Effector memory CD8-positive, alpha-beta T cell (primary cell): Measurements from ENCODE around the gene CSNK2B.
"Not testable (repeated sequence)": the region's sequence is repeated elsewhere in the genome, so short reads cannot be mapped to it uniquely, and the experiment has no call there.

Experiments used
- ATAC-seq: fragments of 150-1000 bp; cut with Tn5 transposase; replicated peaks from 2 replicates; pipeline ENCODE4 v1.10.0; 2021; ENCODE audit warnings: mild to moderate bottlenecking, moderate library complexity
- DNase-seq, 3 experiments: peaks; one replicate each; pipeline ENCODE4 v3.0.0; 2021
- H3K27ac Mint-ChIP-seq, 2 donors: one replicate each; pipeline ENCODE4 v1.8.0; 2022; ENCODE audit warnings: mild to moderate bottlenecking in 2 of 2, mixed read lengths in 2 of 2, moderate library complexity in 2 of 2
- H3K27me3 Mint-ChIP-seq, 2 donors: one replicate each; pipeline ENCODE4 v1.8.0; 2022; ENCODE audit warnings: mixed read lengths in 2 of 2
- H3K36me3 Mint-ChIP-seq: one replicate; pipeline ENCODE4 v1.8.0; 2022; ENCODE audit warnings: mild to moderate bottlenecking, moderate library complexity, mixed read lengths; ENCODE audit not compliant: insufficient read depth
- H3K4me1 Mint-ChIP-seq, 2 donors: one replicate each; pipeline ENCODE4 v1.8.0; 2022; ENCODE audit warnings: low read depth in 2 of 2, mixed read lengths in 2 of 2
- H3K4me3 Mint-ChIP-seq, 2 donors: one replicate each; pipeline ENCODE4 v1.8.0; 2022; ENCODE audit warnings: mild to moderate bottlenecking in 2 of 2, mixed read lengths in 2 of 2, moderate library complexity in 2 of 2
- H3K9me3 Mint-ChIP-seq, 2 donors: one replicate each; pipeline ENCODE4 v1.8.0; 2022; ENCODE audit warnings: mixed read lengths in 2 of 2

CSNK2B gene

GRCh38 chr6:31709157-31709556, 43.3 kb downstream of the CSNK2B start:
- H3K27me3 Mint-ChIP-seq, H3K36me3 Mint-ChIP-seq, H3K4me3 Mint-ChIP-seq, DNase-seq, H3K27ac Mint-ChIP-seq, ATAC-seq, H3K9me3 Mint-ChIP-seq: not testable (repeated sequence)
- H3K4me1 Mint-ChIP-seq, result peaks cover 13 to 14% of the 10 kb centered on the region in 2 donors

DNA sequence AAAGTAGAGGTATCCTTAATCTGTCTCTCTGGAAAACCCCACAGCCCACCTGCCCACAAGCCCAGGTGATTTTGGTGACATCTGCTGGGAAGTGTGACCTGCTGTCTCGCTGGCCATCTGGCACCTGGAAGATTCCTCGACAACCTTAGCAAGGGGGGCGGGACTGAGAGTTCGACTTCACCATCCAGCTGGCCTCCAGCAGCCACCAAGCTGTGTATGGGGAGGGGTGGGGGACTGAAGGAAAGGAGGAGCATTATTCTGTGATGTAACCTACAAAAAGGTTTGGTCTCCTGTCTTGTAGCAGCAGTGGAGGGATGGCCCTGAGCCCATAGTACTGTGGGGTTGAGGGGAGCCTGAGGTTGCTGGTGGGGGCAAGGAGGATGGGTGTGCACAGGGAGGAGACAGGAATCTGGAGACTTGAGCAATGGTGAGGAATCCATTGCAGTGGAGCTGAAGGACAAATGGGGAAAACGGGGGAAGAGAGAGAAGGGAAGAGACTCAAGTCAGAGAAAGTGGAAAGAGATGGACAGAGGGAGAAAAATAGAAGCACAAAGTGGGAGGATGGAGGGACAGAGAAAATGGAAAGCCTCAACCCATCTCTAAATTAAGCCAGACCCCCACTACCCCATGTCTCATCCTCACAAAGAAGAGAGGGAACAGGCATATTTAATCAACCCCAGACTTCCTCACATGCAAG, 44.8 kb downstream of the CSNK2B start:
- H3K9me3 Mint-ChIP-seq, result no peaks in the 10 kb centered on the region
- DNase-seq (no peak), ATAC-seq (no peak)
- no peaks in the 10 kb centered on the region for H3K36me3 Mint-ChIP-seq
- peaks cover 13 to 14% of the 10 kb centered on the region in 2 donors for H3K4me1 Mint-ChIP-seq
- peak overlapping the region; percentile 11 to 52 for H3K27ac Mint-ChIP-seq
- H3K4me3 Mint-ChIP-seq, result peak overlapping the region in 1 of 2 donors; percentile 9
- H3K27me3 Mint-ChIP-seq, result peaks cover 0 to 7% of the 10 kb centered on the region in 2 donors

GRCh38 chr6:31711233-31711632, 45.4 kb downstream of the CSNK2B start:
- Mint-ChIP-seq H3K36me3 (no peaks in the 10 kb centered on the region), H3K9me3 (no peaks in the 10 kb centered on the region), H3K4me3 (peak overlapping the region in 1 of 2 donors; percentile 9), H3K4me1 (peaks cover 13 to 14% of the 10 kb centered on the region in 2 donors), H3K27me3 (peaks cover 0 to 7% of the 10 kb centered on the region in 2 donors), H3K27ac (peak overlapping the region; percentile 11 to 52)
- DNase-seq (no peak), ATAC-seq (peak; percentile 51)

DNA sequence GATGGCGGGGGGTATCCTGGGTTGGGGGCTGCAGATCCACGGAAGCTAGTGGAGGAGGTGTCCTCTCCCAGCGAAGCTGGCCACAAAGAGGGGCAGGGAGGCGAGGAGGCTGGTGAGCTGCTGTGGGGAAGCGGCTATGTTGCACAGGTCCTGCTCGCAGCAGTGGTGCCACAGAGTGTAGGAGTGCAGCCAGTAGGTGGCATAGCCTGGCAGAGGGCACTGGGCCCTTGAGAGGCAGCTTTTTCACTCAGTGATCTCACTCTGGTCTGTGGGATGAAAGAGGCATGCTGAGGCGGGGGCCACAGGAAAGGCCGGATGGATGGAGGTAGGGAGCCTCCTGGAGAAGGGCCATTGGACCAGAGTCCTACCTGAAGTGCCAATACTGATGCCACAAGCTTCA, 46.4 kb downstream of the CSNK2B start:
- peak overlapping the region; percentile 71 to 78 for H3K27ac Mint-ChIP-seq
- no peaks in the 10 kb centered on the region for H3K9me3 Mint-ChIP-seq
- DNase-seq (no peak), ATAC-seq (peak; percentile 54)
- no peak overlapping the region for H3K4me3 Mint-ChIP-seq
- H3K36me3 Mint-ChIP-seq, result no peaks in the 10 kb centered on the region
- peaks cover 0 to 7% of the 10 kb centered on the region in 2 donors for H3K27me3 Mint-ChIP-seq
- H3K4me1 Mint-ChIP-seq, result peaks cover 13 to 14% of the 10 kb centered on the region in 2 donors

- DNase-seq (no peak), ATAC-seq (no peak)
- Mint-ChIP-seq H3K4me1 (peaks cover 13 to 14% of the 10 kb centered on the region in 2 donors), H3K9me3 (no peaks in the 10 kb centered on the region), H3K27me3 (peaks cover 0 to 7% of the 10 kb centered on the region in 2 donors), H3K36me3 (no peaks in the 10 kb centered on the region), H3K27ac (peak overlapping the region in 1 of 2 donors; percentile 41), H3K4me3 (no peak overlapping the region)
These were observed 47.6 kb downstream of the CSNK2B start for GRCh38 chr6:31713465-31713864.

GRCh38 chr6:31713991-31714684, 48.3 kb downstream of the CSNK2B start:
- H3K9me3 Mint-ChIP-seq, result no peaks in the 10 kb centered on the region
- no peak overlapping the region for H3K4me3 Mint-ChIP-seq
- peaks cover 0 to 7% of the 10 kb centered on the region in 2 donors for H3K27me3 Mint-ChIP-seq
- H3K27ac Mint-ChIP-seq, result peak overlapping the region in 1 of 2 donors; percentile 16
- ATAC-seq (no peak), DNase-seq (no peak)
- peaks cover 14 to 15% of the 10 kb centered on the region in 2 donors for H3K4me1 Mint-ChIP-seq
- no peaks in the 10 kb centered on the region for H3K36me3 Mint-ChIP-seq

GRCh38 chr6:31715022-31715958, 49.4 kb downstream of the CSNK2B start, which contains the start of gene LY6G6D:
LY6G6D (plus strand) TSS chr6:31715348; CDS start chr6:31715356, 8 bp downstream.
- DNase-seq (no peak), ATAC-seq (no peak)
- Mint-ChIP-seq H3K27ac (peak within 1 kb of the TSS in 1 of 2 donors; percentile 16), H3K4me3 (no peak within 1 kb of the TSS), H3K27me3 (peaks cover 0 to 7% of the 10 kb centered on the region in 2 donors), H3K4me1 (peaks cover 14 to 15% of the 10 kb centered on the region in 2 donors), H3K36me3 (no peaks in the 10 kb centered on the region), H3K9me3 (no peaks in the 10 kb centered on the region)

DNA sequence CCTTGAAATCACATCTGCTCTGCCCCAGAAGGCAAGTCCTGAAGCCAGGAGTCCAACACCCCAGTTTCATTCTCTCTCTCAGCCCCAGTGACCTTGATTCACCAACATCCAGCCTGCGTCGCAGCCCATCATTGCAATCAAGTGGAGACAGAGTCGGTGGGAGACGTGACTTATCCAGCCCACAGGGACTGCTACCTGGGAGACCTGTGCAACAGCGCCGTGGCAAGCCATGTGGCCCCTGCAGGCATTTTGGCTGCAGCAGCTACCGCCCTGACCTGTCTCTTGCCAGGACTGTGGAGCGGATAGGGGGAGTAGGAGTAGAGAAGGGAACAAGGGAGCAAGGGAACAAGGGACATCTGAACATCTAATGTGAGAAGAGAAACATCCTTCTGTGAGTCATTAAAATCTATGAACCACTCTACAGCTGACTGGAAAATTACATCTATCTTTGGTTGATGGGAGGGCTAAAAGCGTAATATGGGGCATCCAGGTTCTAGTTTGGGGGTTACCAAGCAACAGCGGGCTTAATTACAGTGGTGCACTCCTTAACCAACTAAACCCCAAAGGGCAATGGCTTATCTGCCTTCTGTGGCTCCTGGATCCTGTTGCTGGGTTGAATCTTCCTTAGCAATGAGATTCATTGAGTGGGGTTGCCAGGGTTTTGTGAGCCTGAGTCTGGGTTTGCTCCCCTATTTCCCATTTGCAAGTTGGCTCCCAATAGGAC, 51.8 kb downstream of the CSNK2B start:
- no peak overlapping the region for H3K4me3 Mint-ChIP-seq
- DNase-seq (no peak), ATAC-seq (no peak)
- peaks cover 3% of the 10 kb centered on the region for H3K36me3 Mint-ChIP-seq
- no peaks in the 10 kb centered on the region for H3K9me3 Mint-ChIP-seq
- H3K4me1 Mint-ChIP-seq, result peaks cover 0 to 2% of the 10 kb centered on the region in 2 donors
- H3K27me3 Mint-ChIP-seq, result peaks cover 0 to under 1% of the 10 kb centered on the region in 2 donors
- H3K27ac Mint-ChIP-seq, result no peak overlapping the region

DNA sequence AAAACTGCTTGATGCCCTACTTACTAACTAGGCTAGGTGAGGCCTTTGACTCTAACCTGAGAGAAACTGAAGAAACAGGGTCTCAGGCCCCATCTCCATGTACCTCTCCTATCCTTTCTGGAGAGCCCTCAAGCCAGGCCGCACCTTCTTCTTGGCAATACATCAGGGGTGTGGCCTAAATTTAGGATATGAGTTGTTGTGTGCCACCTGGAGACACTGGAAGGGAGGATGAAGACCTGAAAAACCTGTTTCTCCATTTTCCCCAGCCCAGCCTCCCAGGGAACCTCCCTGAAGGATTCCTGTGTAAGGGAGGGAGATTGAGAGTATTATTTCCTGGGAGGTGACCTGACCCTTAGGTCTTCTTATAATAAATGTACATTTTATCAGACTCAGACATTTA, 52.4 kb downstream of the CSNK2B start:
- H3K4me1 Mint-ChIP-seq, result peaks cover 0 to 3% of the 10 kb centered on the region in 2 donors
- H3K36me3 Mint-ChIP-seq, result peaks cover 3% of the 10 kb centered on the region
- no peak overlapping the region for H3K4me3 Mint-ChIP-seq
- no peak overlapping the region for H3K27ac Mint-ChIP-seq
- DNase-seq (no peak), ATAC-seq (no peak)
- no peaks in the 10 kb centered on the region for H3K27me3 Mint-ChIP-seq
- H3K9me3 Mint-ChIP-seq, result no peaks in the 10 kb centered on the region

DNA sequence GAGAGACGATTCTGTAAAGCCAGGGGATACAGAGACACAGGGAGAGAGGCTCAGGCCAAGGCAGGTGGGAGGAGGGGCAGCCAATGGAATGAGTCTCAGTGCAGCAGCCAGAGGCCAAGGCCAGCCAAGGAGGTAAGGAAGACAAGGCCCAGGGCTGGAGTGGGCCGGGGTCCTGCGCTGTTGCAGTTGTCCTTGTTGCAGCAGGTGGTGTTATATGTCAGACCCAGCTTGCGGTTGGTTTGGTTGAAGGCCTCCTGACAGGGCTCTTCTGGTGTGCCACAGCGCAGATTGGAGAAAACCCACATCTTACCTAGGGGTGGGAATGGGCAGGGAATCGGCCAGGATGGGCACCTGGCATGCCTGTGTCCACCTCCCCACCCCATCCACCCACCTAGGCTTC, 53.1 kb downstream of the CSNK2B start:
- Mint-ChIP-seq H3K4me3 (no peak overlapping the region), H3K9me3 (no peaks in the 10 kb centered on the region), H3K27ac (peak overlapping the region in 1 of 2 donors; percentile 4), H3K36me3 (peaks cover 3% of the 10 kb centered on the region), H3K4me1 (peaks cover 0 to 6% of the 10 kb centered on the region in 2 donors), H3K27me3 (no peaks in the 10 kb centered on the region)
- no peak for DNase-seq
- ATAC-seq, result no peak
